ENCODE results near the gene TMPRSS3.

Gene TMPRSS3

DNA sequence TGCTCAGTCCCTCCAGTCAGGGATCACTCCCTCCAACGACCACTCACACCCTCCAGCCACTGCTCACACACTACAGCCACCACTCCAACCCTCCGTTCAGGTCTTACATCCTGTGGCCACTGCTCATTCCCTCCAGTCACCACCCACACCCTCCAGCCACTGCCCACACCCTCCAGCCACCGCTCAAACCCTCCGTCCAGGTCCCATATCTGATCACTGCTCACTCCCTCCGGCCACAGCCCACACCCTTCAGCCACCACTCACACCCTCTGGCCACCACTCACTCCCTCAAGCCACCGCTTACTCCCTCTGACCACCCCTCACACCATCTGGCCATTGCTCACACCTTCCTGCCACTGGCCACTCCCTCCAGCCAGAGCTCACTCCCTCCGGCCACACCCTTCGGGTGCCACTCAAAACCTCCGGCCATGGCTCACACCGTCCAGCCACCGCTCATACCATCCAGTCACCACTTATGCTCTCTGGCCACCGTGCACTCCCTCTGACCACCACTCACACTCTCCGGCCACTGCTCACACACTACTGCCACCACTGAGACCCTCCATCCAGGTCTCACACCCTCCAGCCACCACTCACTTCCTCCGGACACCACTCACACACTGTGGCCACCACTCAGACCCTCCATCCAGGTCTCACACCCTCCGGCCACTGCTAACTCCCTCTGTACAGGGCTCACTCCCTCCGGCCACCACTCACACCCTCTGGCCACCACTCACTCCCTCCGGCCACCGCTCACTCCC lies 24.8 kb downstream of the TMPRSS3 start:
- no peak for DNase-seq (ENCODE audit: low read depth)

- no peak for DNase-seq (ENCODE audit: low read depth)
Observed at GRCh38 chr21:42369821-42370220, 26.0 kb downstream of the TMPRSS3 start.

DNA sequence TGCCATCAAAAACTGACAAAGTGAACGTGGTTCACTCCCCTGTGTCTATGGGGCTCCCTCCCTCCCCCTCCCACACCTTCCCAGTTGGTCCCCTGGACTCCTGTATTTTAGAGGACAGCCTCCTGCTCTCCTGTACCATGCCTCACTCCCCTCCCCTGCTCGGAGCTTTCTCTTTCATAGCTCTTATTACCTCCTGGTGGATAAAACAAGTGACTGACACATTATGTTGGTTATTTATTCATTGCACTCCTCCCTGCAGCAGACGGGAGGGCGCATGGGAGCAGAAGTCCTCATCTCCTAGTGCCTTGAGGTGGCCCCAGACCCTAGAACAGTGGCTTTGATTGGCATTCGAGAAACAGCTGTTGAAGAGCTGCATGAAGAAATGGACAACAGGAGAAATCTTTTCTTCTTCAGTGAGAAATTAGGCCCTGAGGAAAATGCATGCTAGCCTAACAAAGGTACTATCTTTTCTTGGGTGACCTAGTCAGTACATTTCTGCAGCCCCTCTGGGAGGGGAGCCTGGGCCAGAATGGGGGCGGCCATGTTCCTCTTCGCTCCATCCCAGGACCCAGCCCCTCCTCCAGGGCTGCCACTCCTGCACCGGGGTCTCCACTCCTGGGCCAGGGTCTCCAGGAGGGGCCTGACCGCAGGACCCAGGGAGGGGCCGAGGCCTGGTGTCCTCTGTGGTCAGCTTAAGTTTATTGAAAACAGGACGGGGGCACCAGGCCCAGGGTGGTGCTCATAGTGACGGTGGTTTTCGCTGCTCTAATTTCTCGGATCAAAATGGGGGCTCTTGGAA lies 28.3 kb downstream of the TMPRSS3 start:
- no peak for DNase-seq (ENCODE audit: low read depth)

- DNase-seq (ENCODE audit: low read depth) = no peak
Observed at GRCh38 chr21:42366292-42367010, 29.4 kb downstream of the TMPRSS3 start, which contains the start of gene TFF1. TSS of gene TFF1 (minus strand) at chr21:42366535. CDS start at chr21:42366495, 40 bp downstream.

DNA sequence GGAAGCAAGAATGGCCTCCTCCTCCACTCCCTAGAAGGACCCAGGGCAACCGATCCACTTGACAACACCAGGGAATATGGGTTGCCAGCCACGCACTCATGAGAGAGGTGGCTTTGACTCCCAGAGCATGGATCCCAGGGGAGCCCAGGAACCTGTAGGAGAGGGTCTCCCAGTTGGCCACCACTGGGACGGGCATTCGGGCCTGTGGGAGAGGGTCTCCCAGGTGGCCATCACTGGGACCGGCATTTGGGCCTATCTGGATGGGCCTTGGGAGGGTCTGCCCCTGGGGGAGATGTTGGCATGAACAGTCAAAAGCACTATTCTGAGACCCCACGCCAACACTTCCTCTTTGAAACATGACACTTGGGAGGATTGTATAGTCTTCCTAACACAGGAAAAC lies 30.1 kb downstream of the TMPRSS3 start:
- DNase-seq (ENCODE audit: low read depth) = no peak

DNA sequence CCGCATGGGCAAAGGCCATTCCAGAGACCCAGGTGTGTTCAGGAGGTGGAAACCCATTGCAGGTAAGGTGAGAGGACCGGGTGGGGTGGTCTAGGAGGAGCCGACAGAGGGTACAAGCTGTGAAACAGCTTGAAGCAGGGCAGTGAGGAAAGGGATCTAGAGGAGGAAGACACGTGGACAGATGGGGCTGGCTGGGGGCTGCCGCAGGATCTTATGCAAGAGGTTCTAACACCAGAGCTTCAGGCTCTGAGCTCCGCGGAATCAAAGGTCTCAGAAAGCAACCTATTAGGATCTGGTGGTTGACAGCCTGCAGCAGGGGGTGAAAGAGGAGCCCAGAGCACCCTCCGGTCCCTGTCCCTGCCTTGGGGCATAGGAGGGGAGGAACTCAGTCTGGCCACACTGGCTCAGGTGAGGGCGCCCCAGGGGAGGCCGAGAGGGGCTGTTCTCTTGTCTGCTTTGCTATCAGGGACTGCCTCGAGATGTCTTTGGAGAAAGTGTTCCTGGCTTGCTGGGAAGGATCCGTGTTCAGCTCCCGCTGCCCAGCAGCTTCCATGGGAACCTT lies 31.5 kb downstream of the TMPRSS3 start:
- no peak for DNase-seq (ENCODE audit: low read depth)

DNA sequence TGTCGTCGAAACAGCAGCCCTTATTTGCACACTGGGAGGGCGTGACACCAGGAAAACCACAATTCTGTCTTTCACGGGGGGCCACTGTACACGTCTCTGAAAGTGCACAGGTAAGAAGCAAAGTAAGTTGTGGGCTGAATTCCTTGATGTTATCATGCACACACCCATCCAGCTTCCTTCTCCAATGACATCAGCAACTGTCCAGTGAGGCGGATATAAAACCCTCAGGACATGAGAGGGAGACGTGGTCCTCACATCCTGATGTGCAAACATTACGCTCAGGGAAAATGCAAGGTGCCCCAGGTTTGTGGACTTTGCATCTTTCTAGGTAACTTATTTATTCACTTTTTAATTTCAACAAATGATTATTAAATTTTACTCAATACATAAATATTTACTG lies 32.5 kb downstream of the TMPRSS3 start:
- DNase-seq (ENCODE audit: low read depth) = no peak

DNA sequence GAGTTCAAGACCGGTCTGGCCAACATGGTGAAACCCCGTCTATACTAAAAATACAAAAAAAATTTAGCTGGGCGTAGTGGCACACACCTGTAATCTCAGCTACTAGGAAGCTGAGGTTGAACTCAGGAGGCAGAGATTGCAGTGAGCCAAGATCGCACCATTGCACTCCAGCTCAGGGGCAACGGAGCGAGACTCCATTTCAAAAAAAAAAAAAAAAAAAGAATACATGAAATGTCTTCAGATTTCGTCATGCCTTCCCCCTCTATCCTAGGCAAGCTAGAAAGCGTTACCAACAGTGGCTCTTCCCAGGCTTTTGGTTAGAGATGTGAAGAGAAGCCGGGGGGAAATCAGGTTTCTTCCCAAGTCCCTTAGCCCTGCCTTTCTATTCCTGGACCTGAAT lies 33.2 kb downstream of the TMPRSS3 start:
- DNase-seq (ENCODE audit: low read depth) = no peak

DNA sequence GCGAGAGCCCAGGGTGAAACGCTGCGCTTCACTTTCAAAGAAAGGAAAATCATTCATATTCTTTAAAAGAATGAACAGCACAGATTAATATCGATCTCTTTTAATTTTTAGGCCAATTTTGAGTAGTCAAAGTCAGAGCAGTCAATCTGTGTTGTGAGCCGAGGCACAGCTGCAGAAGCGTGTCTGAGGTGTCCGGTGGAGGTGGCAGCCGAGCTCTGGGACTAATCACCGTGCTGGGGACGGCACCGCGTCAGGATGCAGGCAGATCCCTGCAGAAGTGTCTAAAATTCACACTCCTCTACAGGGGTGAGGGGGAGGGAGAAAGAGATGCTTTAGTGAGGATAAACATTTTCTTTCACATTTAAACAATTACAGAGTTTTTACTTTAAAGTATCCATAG lies 33.7 kb downstream of the TMPRSS3 start:
- DNase-seq (ENCODE audit: low read depth) = no peak

GRCh38 chr21:42361286-42361685 lies 34.6 kb downstream of the TMPRSS3 start:
- DNase-seq (ENCODE audit: low read depth) = no peak

GRCh38 chr21:42360317-42360716 lies 35.5 kb downstream of the TMPRSS3 start:
- DNase-seq (ENCODE audit: low read depth) = no peak

- DNase-seq (ENCODE audit: low read depth) = no peak
Observed at GRCh38 chr21:42358937-42359336, 36.9 kb downstream of the TMPRSS3 start.

GRCh38 chr21:42358261-42358660 lies 37.6 kb downstream of the TMPRSS3 start:
- no peak for DNase-seq (ENCODE audit: low read depth)

GRCh38 chr21:42357307-42357706 lies 38.5 kb downstream of the TMPRSS3 start:
- DNase-seq (ENCODE audit: low read depth) = no peak

DNA sequence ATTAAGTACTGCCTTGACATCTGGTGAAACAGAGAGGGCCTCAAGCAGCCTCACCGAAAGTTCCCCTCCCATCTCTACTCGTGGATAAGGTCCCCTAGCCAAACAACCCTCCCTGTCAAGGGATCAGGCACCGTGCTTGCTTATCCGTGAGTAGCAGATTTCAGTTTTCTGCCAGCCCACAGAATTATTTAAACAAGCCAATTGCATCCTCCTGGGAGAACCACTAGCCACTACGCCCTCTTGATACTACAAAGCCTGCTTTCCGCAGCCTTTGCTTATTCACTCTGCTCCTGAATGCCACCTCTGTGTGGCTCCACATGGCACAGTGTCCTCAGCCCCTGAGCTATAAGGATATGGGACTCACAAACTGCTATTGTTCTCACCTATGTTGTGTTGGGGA lies 39.2 kb downstream of the TMPRSS3 start:
- no peak for DNase-seq (ENCODE audit: low read depth)

- no peak for DNase-seq (ENCODE audit: low read depth)
Observed at GRCh38 chr21:42356046-42356445, 39.8 kb downstream of the TMPRSS3 start.

DNA sequence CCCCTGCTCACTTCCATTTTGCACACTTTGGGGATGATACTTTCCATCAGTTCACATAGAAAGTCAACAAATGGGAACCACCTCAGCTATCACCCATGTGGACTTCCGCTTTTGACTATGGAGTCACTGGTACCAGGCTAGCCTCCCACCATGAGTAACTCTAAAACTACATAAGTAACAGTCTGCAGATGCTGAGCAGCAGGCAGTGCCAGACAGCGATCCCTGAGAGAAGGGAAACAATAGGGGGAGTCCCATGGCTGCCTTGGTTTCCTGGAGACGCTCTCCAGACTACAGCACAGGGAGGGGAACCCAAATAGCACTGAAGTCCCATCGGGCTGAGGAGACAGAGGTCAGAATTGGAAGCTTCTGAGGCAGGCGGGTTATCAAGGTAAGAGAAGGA lies 42.2 kb downstream of the TMPRSS3 start:
- no peak for DNase-seq (ENCODE audit: low read depth)

- DNase-seq (ENCODE audit: low read depth) = no peak
Observed at GRCh38 chr21:42352441-42353095, 43.3 kb downstream of the TMPRSS3 start.

DNA sequence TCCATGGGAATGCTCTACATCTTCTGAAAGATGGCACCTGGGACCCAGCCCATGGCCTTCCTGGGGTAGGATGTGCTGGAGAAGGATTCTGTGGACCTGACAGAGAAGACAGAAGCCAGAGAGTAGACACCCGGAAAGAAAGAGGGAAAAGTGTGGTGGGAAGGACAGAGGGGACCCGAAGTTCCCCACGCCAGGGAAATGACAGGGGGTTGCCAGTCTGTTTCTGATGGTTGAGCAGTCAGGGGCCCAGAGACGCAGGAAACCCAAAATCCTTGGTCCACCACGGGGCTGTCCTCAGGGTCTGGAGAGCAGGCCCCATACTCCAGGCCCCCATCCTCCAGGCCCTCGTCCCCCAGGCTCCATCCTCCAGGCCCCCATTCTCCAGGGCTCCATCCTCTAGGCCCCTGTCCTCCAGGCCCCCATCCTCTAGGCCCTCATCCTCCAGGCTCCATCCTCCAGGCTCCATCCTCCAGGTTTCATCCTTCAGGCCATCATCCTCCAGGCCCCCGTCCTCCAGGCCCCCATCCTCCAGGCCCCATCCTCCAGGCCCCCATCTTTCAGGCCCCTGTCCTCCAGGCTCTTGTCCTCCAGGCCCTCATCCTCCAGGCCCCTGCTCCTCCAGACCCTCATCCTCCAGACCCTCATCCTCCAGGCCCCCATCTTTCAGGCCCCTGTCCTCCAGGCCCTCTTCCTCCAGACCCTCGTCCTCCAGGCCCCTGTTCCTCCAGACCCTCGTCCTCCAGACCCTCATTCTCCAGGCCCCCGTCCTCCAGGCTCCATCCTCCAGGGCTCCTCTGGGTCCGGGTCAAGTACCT lies 44.0 kb downstream of the TMPRSS3 start:
- DNase-seq (ENCODE audit: low read depth) = no peak

GRCh38 chr21:42350927-42351426 lies 44.9 kb downstream of the TMPRSS3 start, which contains the start of gene TFF2:
TSS of gene TFF2 (minus strand) at chr21:42350994. CDS start at chr21:42350957, 37 bp downstream.
- DNase-seq (ENCODE audit: low read depth) = no peak
